ENCODE measurements around the gene ATP8B3. TPM values are rescaled to one million over a fixed set of nuclear protein-coding genes. Genes with fewer than 3 reads are reported as not detected.
"Not testable (repeated sequence)": the region's sequence is repeated elsewhere in the genome, so short reads cannot be mapped to it uniquely, and the experiment has no call there.

ATP8B3 gene
- total and polyA plus RNA-seq, 3 donors from 2014 or later: 33.2 to 84.2 (median 38.0) TPM

DNA sequence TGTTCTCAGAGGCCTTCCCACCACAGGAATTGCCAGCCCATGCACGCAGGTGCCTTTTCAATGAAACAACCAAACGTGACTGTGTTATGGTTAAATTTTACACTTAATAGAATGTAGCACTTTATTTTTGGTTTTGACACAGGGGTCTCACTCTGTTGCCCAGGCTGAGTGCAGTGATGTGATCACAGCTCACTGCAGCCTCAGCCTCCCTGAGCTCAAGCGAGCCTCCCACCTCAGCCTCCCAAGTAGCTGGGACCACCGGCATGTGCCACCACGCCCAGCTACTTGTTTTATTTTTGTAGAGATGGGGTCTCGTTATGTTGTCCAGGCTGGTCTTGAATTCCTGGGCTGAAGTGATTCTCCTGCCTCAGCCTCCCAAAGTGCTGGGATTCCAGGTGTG, 7.2 kb downstream of the ATP8B3 start:
- 95 to 98% methylated on average over 6 of the region's 6 CpGs for WGBS, 2 donors
- no peak for DNase-seq
- TF ChIP-seq, protein P1, sequence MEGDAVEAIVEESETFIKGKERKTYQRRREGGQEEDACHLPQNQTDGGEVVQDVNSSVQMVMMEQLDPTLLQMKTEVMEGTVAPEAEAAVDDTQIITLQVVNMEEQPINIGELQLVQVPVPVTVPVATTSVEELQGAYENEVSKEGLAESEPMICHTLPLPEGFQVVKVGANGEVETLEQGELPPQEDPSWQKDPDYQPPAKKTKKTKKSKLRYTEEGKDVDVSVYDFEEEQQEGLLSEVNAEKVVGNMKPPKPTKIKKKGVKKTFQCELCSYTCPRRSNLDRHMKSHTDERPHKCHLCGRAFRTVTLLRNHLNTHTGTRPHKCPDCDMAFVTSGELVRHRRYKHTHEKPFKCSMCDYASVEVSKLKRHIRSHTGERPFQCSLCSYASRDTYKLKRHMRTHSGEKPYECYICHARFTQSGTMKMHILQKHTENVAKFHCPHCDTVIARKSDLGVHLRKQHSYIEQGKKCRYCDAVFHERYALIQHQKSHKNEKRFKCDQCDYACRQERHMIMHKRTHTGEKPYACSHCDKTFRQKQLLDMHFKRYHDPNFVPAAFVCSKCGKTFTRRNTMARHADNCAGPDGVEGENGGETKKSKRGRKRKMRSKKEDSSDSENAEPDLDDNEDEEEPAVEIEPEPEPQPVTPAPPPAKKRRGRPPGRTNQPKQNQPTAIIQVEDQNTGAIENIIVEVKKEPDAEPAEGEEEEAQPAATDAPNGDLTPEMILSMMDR (IDR thresholded peaks at IDR 0.05): no peak
- TF ChIP-seq POLR2A (IDR thresholded peaks at IDR 0.05): no peak
- Histone ChIP-seq H3K4me3 (no peak overlapping the region), H3K4me1 (no peaks in the 10 kb centered on the region), H3K27me3 (no peaks in the 10 kb centered on the region), H3K9me3 (no peaks in the 10 kb centered on the region), H3K36me3 (ENCODE audit: low read depth, missing control alignments) (no peaks in the 10 kb centered on the region), H3K27ac (no peak overlapping the region)
- intact Hi-C loops (cut with DNase I; ENCODE audit: low total_unique reads): no loop called here

DNA sequence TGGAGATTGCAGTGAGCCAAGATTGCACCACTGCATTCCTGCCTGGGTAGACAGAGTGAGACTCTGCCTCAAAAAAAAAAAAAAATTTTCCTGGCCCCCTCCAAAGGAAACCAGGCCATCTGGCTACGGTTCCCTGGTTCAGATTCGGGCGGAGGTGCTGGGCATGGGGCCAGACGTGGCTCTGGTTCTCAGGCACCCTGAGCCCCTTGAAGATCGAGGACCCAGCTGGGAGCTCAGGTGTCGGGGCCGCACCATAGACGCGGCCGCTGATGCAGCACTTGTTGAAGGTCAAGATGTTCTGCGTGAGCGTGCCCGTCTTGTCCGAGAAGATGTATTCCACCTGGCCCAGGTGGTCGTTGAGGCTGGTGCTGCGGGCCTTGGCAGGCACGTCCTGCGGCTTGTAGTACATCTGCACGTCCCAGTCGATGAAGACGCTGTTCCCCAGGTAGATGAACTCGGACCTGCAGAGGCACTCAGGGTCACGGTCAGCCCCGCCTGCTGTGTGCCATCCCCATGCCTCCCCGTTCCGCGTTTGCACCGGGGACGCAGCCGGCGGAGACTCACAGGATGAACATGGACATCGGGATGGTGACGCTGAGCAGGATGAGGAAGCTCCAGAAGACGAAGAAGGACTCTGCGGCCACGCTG, 12.3 kb downstream of the ATP8B3 start:
- no peak for DNase-seq

DNA sequence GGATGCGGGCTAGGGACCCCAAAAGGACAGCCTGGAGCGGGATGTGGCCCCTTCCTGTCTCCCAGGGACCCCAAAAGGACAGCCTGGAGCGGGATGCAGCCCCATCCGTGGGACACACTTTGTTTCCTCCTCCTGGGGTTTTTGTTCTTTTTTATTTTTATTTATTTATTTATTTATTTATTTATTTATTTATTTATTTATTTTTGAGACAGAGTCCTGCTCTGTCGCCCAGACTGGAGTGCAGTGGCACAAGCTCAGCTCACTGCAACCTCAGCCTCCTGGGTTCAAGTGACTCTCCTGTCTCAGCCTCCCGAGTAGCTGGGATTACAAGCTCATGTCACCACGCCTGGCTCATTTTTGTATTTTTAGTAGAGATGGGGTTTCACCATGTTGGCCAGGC, 14.8 kb downstream of the ATP8B3 start:
- H3K4me1 ChIP-seq; intact Hi-C loops (cut with DNase I; ENCODE audit: low total_unique reads); DNase-seq; H3K36me3 ChIP-seq (ENCODE audit: low read depth, missing control alignments); H3K27me3 ChIP-seq; H3K9me3 ChIP-seq; H3K4me3 ChIP-seq; H3K27ac ChIP-seq: not testable (repeated sequence)
- WGBS, 2 donors: 89 to 93% methylated on average over 7 of the region's 7 CpGs

More for the DNA sequence above, 12.3 kb downstream of the ATP8B3 start:
- Histone ChIP-seq H3K27ac (no peak overlapping the region), H3K9me3 (no peaks in the 10 kb centered on the region), H3K27me3 (no peaks in the 10 kb centered on the region), H3K4me3 (no peak overlapping the region), H3K4me1 (peaks cover 5% of the 10 kb centered on the region), H3K36me3 (ENCODE audit: low read depth, missing control alignments) (no peaks in the 10 kb centered on the region)
- 85 to 89% methylated on average over 19 to 36 of the region's 36 CpGs for whole genome bisulfite sequencing, 2 donors
- TF ChIP-seq, protein P1 (IDR thresholded peaks at IDR 0.05): no peak
- no peak for TF ChIP-seq POLR2A (IDR thresholded peaks at IDR 0.05)
- intact Hi-C loops (cut with DNase I; ENCODE audit: low total_unique reads): no loop called here

DNA sequence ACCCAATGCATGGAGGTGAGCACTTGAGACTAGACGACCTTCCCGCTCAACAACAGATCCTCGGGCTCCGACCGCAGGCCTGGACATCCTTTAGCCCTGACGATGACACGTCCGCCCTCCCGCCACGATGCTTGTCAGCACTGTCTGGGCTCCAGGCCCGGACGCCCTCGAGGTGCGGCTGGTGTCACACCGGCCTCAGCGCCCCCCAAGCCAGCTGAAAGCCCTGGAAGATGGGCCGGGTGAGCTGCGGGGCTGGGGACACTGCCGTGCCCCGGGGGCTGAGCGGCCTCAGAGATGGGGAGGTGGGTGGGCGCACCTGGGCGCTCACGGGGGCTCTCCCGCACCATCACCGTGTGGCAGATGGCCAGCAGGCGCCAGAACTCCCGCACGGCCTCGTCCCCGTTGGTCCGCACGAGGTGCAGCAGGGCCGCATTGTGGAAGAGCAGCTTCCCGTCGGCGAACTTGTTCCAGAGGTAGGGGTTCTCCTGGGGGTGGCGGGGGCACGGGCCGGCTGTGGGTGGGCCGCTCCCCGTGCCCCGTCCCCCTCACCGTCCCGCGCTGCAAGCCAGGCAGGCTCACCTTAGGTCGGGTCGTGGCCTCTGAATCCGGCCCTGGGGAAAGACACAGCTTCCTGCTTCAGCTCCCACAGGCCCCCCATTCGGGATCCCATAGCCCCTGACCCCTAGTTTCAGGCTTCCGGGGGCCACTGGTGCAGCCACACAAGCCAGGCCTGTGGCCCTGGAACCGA, 15.5 kb downstream of the ATP8B3 start:
- intact Hi-C loops (cut with DNase I; ENCODE audit: low total_unique reads): no loop called here
- H3K36me3 ChIP-seq (ENCODE audit: low read depth, missing control alignments): no peaks in the 10 kb centered on the region
- no peaks in the 10 kb centered on the region for H3K9me3 ChIP-seq
- TF ChIP-seq POLR2A (IDR thresholded peaks at IDR 0.05): no peak
- TF ChIP-seq, protein P1 (IDR thresholded peaks at IDR 0.05): no peak
- H3K27ac ChIP-seq: no peak overlapping the region
- no peak overlapping the region for H3K4me3 ChIP-seq
- WGBS, 2 donors: 69 to 73% methylated on average over 9 to 52 of the region's 52 CpGs
- H3K27me3 ChIP-seq: no peaks in the 10 kb centered on the region
- H3K4me1 ChIP-seq: peaks cover 5% of the 10 kb centered on the region
- no peak for DNase-seq

DNA sequence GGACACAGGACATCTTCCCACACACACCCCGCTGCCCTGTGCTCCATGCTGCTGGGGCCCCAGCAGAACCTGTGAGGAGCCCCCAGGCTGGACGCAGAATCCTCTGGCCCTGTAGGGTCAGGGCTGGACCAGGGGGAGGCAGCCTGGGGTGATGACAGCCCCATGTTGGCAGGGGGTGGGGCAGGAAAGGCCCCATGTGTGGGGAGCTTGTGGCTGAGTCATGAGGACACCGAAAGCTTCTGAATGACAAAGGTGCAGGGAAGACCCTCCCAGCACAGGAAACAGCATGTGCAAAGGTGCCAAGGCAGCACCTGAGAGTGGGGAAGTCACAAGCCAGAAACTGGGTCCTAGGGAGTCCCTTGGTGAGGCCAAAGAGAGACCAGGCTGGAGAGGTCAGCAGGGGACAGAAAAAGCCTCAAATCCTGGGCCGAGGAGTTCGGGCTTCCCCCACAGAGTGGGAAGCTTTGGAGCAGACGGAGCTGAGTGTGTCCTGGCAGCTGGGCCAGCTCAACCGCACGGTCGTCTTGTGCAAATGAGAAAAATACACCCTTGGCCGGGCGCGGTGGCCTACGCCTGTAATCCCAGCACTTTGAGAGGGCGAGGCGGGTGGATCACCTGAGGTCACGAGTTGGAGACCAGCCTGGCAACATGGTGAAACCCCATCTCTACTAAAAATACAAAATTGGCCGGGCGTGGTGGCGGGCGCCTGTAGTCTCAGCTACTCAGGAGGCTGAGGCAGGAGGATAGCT, 17.5 kb downstream of the ATP8B3 start:
- H3K36me3 ChIP-seq (ENCODE audit: low read depth, missing control alignments): no peaks in the 10 kb centered on the region
- intact Hi-C loops (cut with DNase I; ENCODE audit: low total_unique reads): no loop called here
- H3K4me3 ChIP-seq: no peak overlapping the region
- H3K27me3 ChIP-seq: no peaks in the 10 kb centered on the region
- WGBS, 2 donors: 87 to 92% methylated on average over 18 to 20 of the region's 20 CpGs
- H3K9me3 ChIP-seq: no peaks in the 10 kb centered on the region
- H3K27ac ChIP-seq: no peak overlapping the region
- TF ChIP-seq, protein P1 (IDR thresholded peaks at IDR 0.05): no peak
- no peak for TF ChIP-seq POLR2A (IDR thresholded peaks at IDR 0.05)
- no peak for DNase-seq
- H3K4me1 ChIP-seq: peaks cover 7% of the 10 kb centered on the region

Measured in testis (tissue), 3 donors.